ENCODE results near the gene PRMT1.

DNA sequence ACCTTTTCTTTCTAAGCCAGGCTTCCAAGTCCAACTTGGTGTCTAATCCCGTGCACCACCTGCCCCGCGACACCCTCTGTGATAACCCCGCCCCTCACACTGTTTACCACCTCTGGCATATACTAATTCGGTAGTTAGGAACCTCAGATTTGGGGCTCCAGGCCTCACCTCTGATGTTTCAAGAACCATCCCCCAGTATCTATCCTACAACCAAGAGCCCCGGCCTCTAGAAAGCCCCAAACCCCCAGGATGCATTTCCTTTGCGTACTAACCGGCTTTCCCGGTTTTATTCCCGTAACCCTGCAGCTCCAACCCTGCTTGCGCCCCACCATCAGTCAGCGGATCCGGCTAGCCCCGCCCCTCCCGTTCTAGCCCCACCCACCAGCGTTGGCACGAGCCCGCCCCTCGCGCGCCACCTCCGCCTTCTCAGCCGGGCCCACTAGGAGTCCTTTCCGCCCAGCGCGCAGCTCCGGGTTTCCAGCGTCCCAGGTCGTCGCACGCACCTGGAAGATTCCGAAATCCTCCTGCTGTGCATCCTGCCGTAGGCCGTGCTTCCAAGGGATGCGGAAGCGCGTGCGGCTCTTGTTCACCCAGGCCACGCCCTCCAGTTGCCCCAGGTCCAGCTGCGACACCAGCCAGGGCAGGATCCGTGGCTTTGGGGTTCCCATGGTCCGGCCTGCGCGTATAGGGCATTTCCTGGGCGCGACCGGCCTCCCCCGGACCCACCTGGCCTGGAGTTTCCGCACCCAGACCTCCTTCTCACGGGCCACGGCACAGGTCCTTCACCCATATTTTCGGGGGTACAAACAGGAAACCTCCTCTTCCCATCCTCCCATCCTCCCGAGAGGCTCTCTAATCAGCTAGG is 12.7 kb upstream of the PRMT1 start:
- TF ChIP-seq BHLHE40 (IDR thresholded peaks at IDR 0.05; ENCODE audit: low read depth, low read length) (no peak), USF2 (IDR thresholded peaks at IDR 0.05) (0 out of 2 replicates have a peak, but pooled peaks have one; percentile 11)

Data from A549 (cell line).